ENCODE data around the gene GFRA1.

- TF ChIP-seq CTCF (IDR thresholded peaks at IDR 0.05) (no peak), POLR2A (IDR thresholded peaks at IDR 0.05) (no peak), EP300 (IDR thresholded peaks at IDR 0.05) (no peak)
Observed at GRCh38 chr10:116292493-116292892, 19.5 kb upstream of the GFRA1 start.
